Sigmoid colon (tissue), 7 donors: ENCODE results near the gene APEH. TPM values are rescaled to one million over a fixed set of nuclear protein-coding genes. Genes with fewer than 3 reads are reported as not detected.

Source experiments
- DNase-seq: peaks from one replicate; pipeline ENCODE4 v3.0.0-alpha.2; 2019
- H3K27ac ChIP-seq, 4 donors: fragments of 200-600 bp; sonication (generic); one replicate each; pipeline ENCODE4 v1.5.1; 2016 to 2019; ENCODE audit warnings: mild to moderate bottlenecking in 1 of 4
- H3K27me3 ChIP-seq, 3 donors: fragments of 200-600 bp; sonication (generic); one replicate each; pipeline ENCODE4 v1.5.1; 2019; ENCODE audit warnings: mild to moderate bottlenecking in 1 of 3
- H3K36me3 ChIP-seq, 4 donors: fragments of 200-600 bp; sonication (generic); one replicate each; pipeline ENCODE4 v1.5.1; 2016 to 2019
- H3K4me1 ChIP-seq, 4 donors: fragments of 200-600 bp; sonication (generic); one replicate each; pipeline ENCODE4 v1.5.1; 2017 to 2019
- H3K4me3 ChIP-seq, 4 donors: fragments of 200-600 bp; sonication (generic); one replicate each; pipeline ENCODE4 v1.5.1; 2017 to 2019; ENCODE audit warnings: mild to moderate bottlenecking in 2 of 4, moderate library complexity in 1 of 4
- H3K9me3 ChIP-seq, 4 donors: fragments of 200-600 bp in 3 of 4; sonication (generic) in 3 of 4; one replicate each; pipeline versions ENCODE4 v1.5.1 to v1.6.1; 2013 to 2019
- CTCF ChIP-seq, 4 experiments: fragments of 450-650 bp in 3 of 4; fragments of 200-600 bp in 1 of 4; IDR thresholded peaks; one replicate each; pipeline ENCODE4 v1.5.1; 2016 to 2019; ENCODE audit warnings: antibody characterized with exemption in 4 of 4, mild to moderate bottlenecking in 3 of 4, moderate library complexity in 2 of 4
- EP300 ChIP-seq, 4 donors: sonication (generic); formaldehyde crosslinking; IDR thresholded peaks; one replicate each; pipeline ENCODE4 v1.6.1; 2017; ENCODE audit warnings: antibody characterized with exemption in 4 of 4
- POLR2A ChIP-seq, 2 donors: fragments of 450-650 bp; IDR thresholded peaks; one replicate each; pipeline ENCODE4 v1.6.1; 2016; ENCODE audit warnings: antibody characterized with exemption in 2 of 2, mild to moderate bottlenecking in 2 of 2, moderate library complexity in 2 of 2
- POLR2AphosphoS5 ChIP-seq, 4 donors: sonication (generic); formaldehyde crosslinking; IDR thresholded peaks; one replicate each; pipeline ENCODE4 v1.6.1; 2017; ENCODE audit warnings: antibody characterized with exemption in 4 of 4
- WGBS, 2 donors: extraction: QIAGEN DNeasy Blood & Tissue Kit; methylation state at CpG; one replicate each; pipeline ENCODE4 v1.1.7; 2013; 5-methylcytosine and 5-hydroxymethylcytosine counted together
- intact Hi-C: fragments of 100-400 bp; cut with DNase I; formaldehyde crosslinking; loops from one replicate; pipeline ENCODE4 v1.15.1; 2023
- polyA plus RNA-seq, 3 donors: library from polyadenylated mRNA; stranded (reverse); fragments of 200-250 nt; gene quantifications; one replicate each; pipeline ENCODE4 v1.2.3, GENCODE V29; 2013
- total RNA-seq, 4 donors: library from RNA; depleted of rRNA; stranded (reverse); fragments of >200 nt; gene quantifications; one replicate each; pipeline ENCODE4 v1.1.0, GENCODE V29; 2016
- donor health status: healthy with polysubstance abuse.
- donor health status: Bipolar disorder and iron deficiency.
- donor health status: healthy.

APEH gene
- total and polyA plus RNA-seq, 7 donors: 49.0 to 102 (median 64.8) TPM

GRCh38 chr3:49675912-49676311 is 1.8 kb downstream of the APEH start:
- Histone ChIP-seq H3K9me3 (no peaks in the 10 kb centered on the region), H3K36me3 (peaks cover 25 to 54% (median 46%) of the 10 kb centered on the region in 4 donors), H3K4me3 (no peak overlapping the region), H3K27ac (no peak overlapping the region), H3K27me3 (no peaks in the 10 kb centered on the region), H3K4me1 (peaks cover 0 to 21% (median 20%) of the 10 kb centered on the region in 4 donors)
- intact Hi-C loops: no loop called here
- TF ChIP-seq POLR2A (IDR thresholded peaks at IDR 0.05) (no peak), POLR2AphosphoS5 (IDR thresholded peaks at IDR 0.05) (no peak), CTCF (IDR thresholded peaks at IDR 0.05) (no peak), EP300 (IDR thresholded peaks at IDR 0.05) (no peak)
- 96% methylated on average over 11 of the region's 11 CpGs for WGBS, 2 donors
- no peak for DNase-seq

GRCh38 chr3:49680493-49681231 is 6.5 kb downstream of the APEH start:
- Histone ChIP-seq H3K27me3 (peaks cover 0 to 3% (median 0%) of the 10 kb centered on the region in 3 donors), H3K4me1 (peaks cover 0 to 2% (median under 1%) of the 10 kb centered on the region in 4 donors), H3K36me3 (peaks cover 35 to 90% (median 70%) of the 10 kb centered on the region in 4 donors), H3K9me3 (no peaks in the 10 kb centered on the region), H3K4me3 (no peak overlapping the region), H3K27ac (no peak overlapping the region)
- intact Hi-C loops: no loop called here
- no peak for DNase-seq
- no peak for TF ChIP-seq POLR2AphosphoS5 (IDR thresholded peaks at IDR 0.05)
- TF ChIP-seq POLR2A (IDR thresholded peaks at IDR 0.05): no peak
- no peak for TF ChIP-seq EP300 (IDR thresholded peaks at IDR 0.05)
- no peak for TF ChIP-seq CTCF (IDR thresholded peaks at IDR 0.05)
- WGBS, 2 donors: 88 to 94% methylated on average over 7 of the region's 7 CpGs

GRCh38 chr3:49681232-49681522 is 7.0 kb downstream of the APEH start:
- peaks cover 0 to 4% (median under 1%) of the 10 kb centered on the region in 4 donors for H3K4me1 ChIP-seq
- H3K36me3 ChIP-seq: peaks cover 35 to 84% (median 67%) of the 10 kb centered on the region in 4 donors
- no peak for DNase-seq
- no peak overlapping the region for H3K27ac ChIP-seq
- no peaks in the 10 kb centered on the region for H3K9me3 ChIP-seq
- no peak overlapping the region for H3K4me3 ChIP-seq
- H3K27me3 ChIP-seq: peaks cover 0 to 9% (median under 1%) of the 10 kb centered on the region in 3 donors
- TF ChIP-seq POLR2AphosphoS5 (IDR thresholded peaks at IDR 0.05) (no peak), CTCF (IDR thresholded peaks at IDR 0.05) (no peak), POLR2A (IDR thresholded peaks at IDR 0.05) (no peak), EP300 (IDR thresholded peaks at IDR 0.05) (no peak)
- 94 to 97% methylated on average over 2 of the region's 2 CpGs for WGBS, 2 donors
- intact Hi-C loops: no loop called here

GRCh38 chr3:49681543-49681942 is 7.4 kb downstream of the APEH start:
- Histone ChIP-seq H3K27me3 (peaks cover 0 to 12% (median 4%) of the 10 kb centered on the region in 3 donors), H3K27ac (no peak overlapping the region), H3K4me3 (no peak overlapping the region), H3K4me1 (peaks cover 0 to 8% (median 3%) of the 10 kb centered on the region in 4 donors), H3K36me3 (peaks cover 35 to 81% (median 63%) of the 10 kb centered on the region in 4 donors), H3K9me3 (no peaks in the 10 kb centered on the region)
- intact Hi-C loops: no loop called here
- WGBS, 2 donors: 86 to 93% methylated on average over 4 of the region's 4 CpGs
- no peak for TF ChIP-seq CTCF (IDR thresholded peaks at IDR 0.05)
- TF ChIP-seq POLR2A (IDR thresholded peaks at IDR 0.05): no peak
- TF ChIP-seq EP300 (IDR thresholded peaks at IDR 0.05): no peak
- TF ChIP-seq POLR2AphosphoS5 (IDR thresholded peaks at IDR 0.05): no peak
- DNase-seq: no peak
